ENCODE results near the gene FRS2. TPM values are rescaled to one million over a fixed set of nuclear protein-coding genes. Genes with fewer than 3 reads are reported as not detected.

FRS2 gene
- total RNA-seq, 1 experiment from 2014 or later = 33.7 TPM

- no peak overlapping the region for H3K56ac ChIP-seq (ENCODE audit: insufficient read length, low read depth, low read length)
- H3K4ac ChIP-seq (ENCODE audit: low read depth, low read length) = no peak overlapping the region
- H2BK5ac ChIP-seq (ENCODE audit: insufficient read length, low read length) = no peak overlapping the region
- no peak overlapping the region for H2BK20ac ChIP-seq (ENCODE audit: low read depth, low read length, poor library complexity, severe bottlenecking)
- no peak overlapping the region for H2AK5ac ChIP-seq (ENCODE audit: insufficient read length, low read length)
- H3K9me3 ChIP-seq (ENCODE audit: control insufficient read depth, low read depth, low read length) = no peaks in the 10 kb centered on the region
- H3K9ac ChIP-seq (ENCODE audit: extremely low read depth, insufficient read length, low read length) = no peak overlapping the region
- no peak overlapping the region for H2AFZ ChIP-seq (ENCODE audit: low read length)
- DNase-seq = no peak
- H3K79me1 ChIP-seq (ENCODE audit: insufficient read depth, low read depth, low read length, poor library complexity, severe bottlenecking) = peaks cover 2% of the 10 kb centered on the region
- H3T11ph ChIP-seq (ENCODE audit: low read length) = no peak overlapping the region
- H4K91ac ChIP-seq (ENCODE audit: insufficient read length, low read depth, low read length) = no peak overlapping the region
- no peak overlapping the region for H3K27ac ChIP-seq (ENCODE audit: insufficient read length, low read depth, low read length)
- H3K23me2 ChIP-seq (ENCODE audit: insufficient read length, low read depth, low read length, poor library complexity, severe bottlenecking) = no peaks in the 10 kb centered on the region
- H4K8ac ChIP-seq (replicated peaks; ENCODE audit: insufficient read length, low read depth, low read length) = no peak overlapping the region
- H2BK120ac ChIP-seq (ENCODE audit: low read depth, low read length, poor library complexity, severe bottlenecking) = no peak overlapping the region
- TF ChIP-seq, protein P1, sequence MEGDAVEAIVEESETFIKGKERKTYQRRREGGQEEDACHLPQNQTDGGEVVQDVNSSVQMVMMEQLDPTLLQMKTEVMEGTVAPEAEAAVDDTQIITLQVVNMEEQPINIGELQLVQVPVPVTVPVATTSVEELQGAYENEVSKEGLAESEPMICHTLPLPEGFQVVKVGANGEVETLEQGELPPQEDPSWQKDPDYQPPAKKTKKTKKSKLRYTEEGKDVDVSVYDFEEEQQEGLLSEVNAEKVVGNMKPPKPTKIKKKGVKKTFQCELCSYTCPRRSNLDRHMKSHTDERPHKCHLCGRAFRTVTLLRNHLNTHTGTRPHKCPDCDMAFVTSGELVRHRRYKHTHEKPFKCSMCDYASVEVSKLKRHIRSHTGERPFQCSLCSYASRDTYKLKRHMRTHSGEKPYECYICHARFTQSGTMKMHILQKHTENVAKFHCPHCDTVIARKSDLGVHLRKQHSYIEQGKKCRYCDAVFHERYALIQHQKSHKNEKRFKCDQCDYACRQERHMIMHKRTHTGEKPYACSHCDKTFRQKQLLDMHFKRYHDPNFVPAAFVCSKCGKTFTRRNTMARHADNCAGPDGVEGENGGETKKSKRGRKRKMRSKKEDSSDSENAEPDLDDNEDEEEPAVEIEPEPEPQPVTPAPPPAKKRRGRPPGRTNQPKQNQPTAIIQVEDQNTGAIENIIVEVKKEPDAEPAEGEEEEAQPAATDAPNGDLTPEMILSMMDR (conservative IDR thresholded peaks at IDR 0.05) = no peak
- H2BK12ac ChIP-seq (ENCODE audit: insufficient read length, low read depth, low read length) = no peak overlapping the region
- WGBS (ENCODE audit: extremely low coverage, insufficient read length, low lambda C conversion rate) = no CpG with 5 or more reads among the region's 1 CpG
- H4K20me1 ChIP-seq (ENCODE audit: control insufficient read depth, insufficient read depth, insufficient read length) = no peaks in the 10 kb centered on the region
- no peak overlapping the region for H3K4me2 ChIP-seq (ENCODE audit: insufficient read depth, insufficient read length, low read length)
- no peaks in the 10 kb centered on the region for H3K27me3 ChIP-seq (ENCODE audit: insufficient read depth, low read length)
- Mint-ChIP-seq H3K36me3 (ENCODE audit: insufficient read depth in 1 of 3, low read depth in 3 of 3) (peaks cover 18 to 37% (median 28%) of the 10 kb centered on the region in 3 experiments), H3K4me1 (peaks cover 10 to 13% of the 10 kb centered on the region in 2 experiments), H3K9me3 (peaks cover 8 to 17% of the 10 kb centered on the region in 2 experiments; a peak in 4 of 5 replicates), H3K27ac (no peak overlapping the region), H3K4me3 (no peak overlapping the region), H3K27me3 (ENCODE audit: low read depth) (no peaks in the 10 kb centered on the region)
- no peak overlapping the region for H2BK15ac ChIP-seq (ENCODE audit: low read depth, low read length)
- H3K4me1 ChIP-seq (ENCODE audit: insufficient read depth, low read length) = no peaks in the 10 kb centered on the region
- no peak overlapping the region for H4K5ac ChIP-seq (ENCODE audit: insufficient read length, low read depth, low read length)
- H3K14ac ChIP-seq (ENCODE audit: insufficient read depth, low read length) = no peak overlapping the region
- H3K18ac ChIP-seq (ENCODE audit: insufficient read length, low read depth, low read length) = no peak overlapping the region
- no peak overlapping the region for H3K23ac ChIP-seq (ENCODE audit: insufficient read length, low read depth, low read length)
- H3K79me2 ChIP-seq (ENCODE audit: insufficient read depth, low read length) = peaks cover 18% of the 10 kb centered on the region; the same call in 1 of the 2 replicates
Observed at GRCh38 chr12:69483700-69484099, 13.5 kb downstream of the FRS2 start.
